Right lobe of liver (tissue), 6 donors: ENCODE data around the gene TSFM. TPM values are rescaled to one million over a fixed set of nuclear protein-coding genes. Genes with fewer than 3 reads are reported as not detected.

Experiments used
- ATAC-seq, 4 donors: fragments of 200-7000 bp; cut with Tn5 transposase; one replicate each; pipeline ENCODE4 v1.9.1; 2020; ENCODE audit warnings: mild to moderate bottlenecking in 4 of 4, moderate library complexity in 4 of 4
- DNase-seq, 3 donors: peaks; one replicate each; pipeline ENCODE4 v3.0.0-alpha.2; 2020
- H3K27ac ChIP-seq, 3 donors: fragments of 200-600 bp; one replicate each; pipeline ENCODE4 v1.8.0; 2022
- H3K27me3 ChIP-seq, 2 donors: fragments of 200-600 bp; one replicate each; pipeline ENCODE4 v1.8.0; 2022
- H3K36me3 ChIP-seq, 4 donors: fragments of 200-600 bp; sonication (generic) in 1 of 4; one replicate each; pipeline versions ENCODE4 v1.5.1 to v1.8.0; 2017 to 2022; ENCODE audit warnings: control low read depth in 1 of 4
- H3K4me1 ChIP-seq, 4 donors: fragments of 200-600 bp; sonication (generic) in 1 of 4; one replicate each; pipeline versions ENCODE4 v1.5.1 to v1.8.0; 2017 to 2022; ENCODE audit warnings: control low read depth in 1 of 4
- H3K4me3 ChIP-seq, 3 donors: fragments of 200-600 bp; one replicate each; pipeline ENCODE4 v1.8.0; 2022
- H3K9me3 ChIP-seq, 4 donors: fragments of 200-600 bp; sonication (generic) in 1 of 4; one replicate each; pipeline versions ENCODE4 v1.5.1 to v1.8.0; 2017 to 2022; ENCODE audit warnings: control low read depth in 1 of 4
- CTCF ChIP-seq, 4 donors: fragments of 200-600 bp in 3 of 4; fragments of 450-650 bp in 1 of 4; IDR thresholded peaks; one replicate each; pipeline versions ENCODE4 v1.5.1 to v1.8.0; 2016 to 2022; ENCODE audit warnings: antibody characterized with exemption in 4 of 4, mild to moderate bottlenecking in 2 of 4
- POLR2A ChIP-seq: fragments of 450-650 bp; IDR thresholded peaks from one replicate; pipeline ENCODE4 v1.6.1; 2017; ENCODE audit warnings: antibody characterized with exemption, mild to moderate bottlenecking
- WGBS: methylation state at CpG from one replicate; pipeline ENCODE4 v1.1.6; 2018; ENCODE audit warnings: low coverage, low lambda C conversion rate; ENCODE audit not compliant: insufficient coverage; ENCODE audit errors: missing lambda C conversion rate; 5-methylcytosine and 5-hydroxymethylcytosine counted together
- intact Hi-C, 2 donors: fragments of 100-400 bp; cut with DNase I; formaldehyde crosslinking; loops; one replicate each; pipeline versions ENCODE4 v1.11.2 to v1.14.1; 2022
- total RNA-seq, 6 experiments: library from RNA; depleted of rRNA in 2 of 6; stranded (reverse); fragments of >200 nt in 2 of 6; fragmentation: NEBNext Ultra II Directional in 3 of 6; extraction: Animal tissue kit (Norgen Biotek cat#: 25700) in 3 of 6; gene quantifications; one replicate each; pipeline versions ENCODE4 v1.1.0 to v1.2.4, GENCODE V29; 2016 to 2023
- donor health status: DM: no; HTN: yes; CAD: no.
- donor health status: DM: no; HTN: no; CAD: no.
- donor health status: DM: no; HTN: no; CAD: no.
- donor health status: DM: no; HTN: yes; CAD: no.
- donor health status: DM: no; HTN: yes; CAD: no.

TSFM gene
- total RNA-seq, 6 experiments from 2014 or later = 25.6 to 40.2 (median 30.9) TPM

GRCh38 chr12:57781801-57782200, 786 bp upstream of the TSFM start:
- 53% methylated on average over 2 of the region's 2 CpGs for WGBS
- intact Hi-C loops = no loop called here
- Histone ChIP-seq H3K36me3 (peaks cover 0 to 18% (median 7%) of the 10 kb centered on the region in 4 donors), H3K27me3 (no peaks in the 10 kb centered on the region), H3K4me3 (no peak overlapping the region), H3K9me3 (no peaks in the 10 kb centered on the region), H3K27ac (no peak overlapping the region), H3K4me1 (peaks cover 0 to 17% (median 0%) of the 10 kb centered on the region in 4 donors)
- TF ChIP-seq CTCF (IDR thresholded peaks at IDR 0.05) = no peak
- TF ChIP-seq POLR2A = no peak
- DNase-seq (no peak), ATAC-seq (no peak)

GRCh38 chr12:57782243-57782607, 362 bp upstream of the TSFM start:
- peaks cover 0 to 22% (median 9%) of the 10 kb centered on the region in 4 donors for H3K36me3 ChIP-seq
- peaks cover 0 to 17% (median 0%) of the 10 kb centered on the region in 4 donors for H3K4me1 ChIP-seq
- H3K27me3 ChIP-seq = no peaks in the 10 kb centered on the region
- 13% methylated on average over 4 of the region's 4 CpGs for WGBS
- ATAC-seq (peak in 2 of 4 donors; percentile 3 to 6), DNase-seq (no peak)
- H3K4me3 ChIP-seq = peak overlapping the region in 1 of 3 donors; percentile 97
- no peaks in the 10 kb centered on the region for H3K9me3 ChIP-seq
- H3K27ac ChIP-seq = no peak overlapping the region
- intact Hi-C loops = no loop called here
- TF ChIP-seq CTCF (IDR thresholded peaks at IDR 0.05) = no peak
- TF ChIP-seq POLR2A = no peak

GRCh38 chr12:57783466-57783801, 847 bp downstream of the TSFM start:
- Histone ChIP-seq H3K4me1 (peaks cover 0 to 17% (median 0%) of the 10 kb centered on the region in 4 donors), H3K36me3 (peaks cover 0 to 27% (median 10%) of the 10 kb centered on the region in 4 donors), H3K9me3 (no peaks in the 10 kb centered on the region), H3K4me3 (peak overlapping the region; percentile 94 to 97 (median 95)), H3K27ac (no peak overlapping the region), H3K27me3 (no peaks in the 10 kb centered on the region)
- no peak for TF ChIP-seq POLR2A
- TF ChIP-seq CTCF (IDR thresholded peaks at IDR 0.05) = no peak
- ATAC-seq (no peak), DNase-seq (no peak)
- intact Hi-C loops = no loop called here
- WGBS = 70% methylated on average over 10 of the region's 12 CpGs

GRCh38 chr12:57783861-57784260, 1.3 kb downstream of the TSFM start:
- Histone ChIP-seq H3K4me3 (no peak overlapping the region), H3K4me1 (peaks cover 0 to 17% (median 0%) of the 10 kb centered on the region in 4 donors), H3K27ac (no peak overlapping the region), H3K36me3 (peaks cover 0 to 27% (median 11%) of the 10 kb centered on the region in 4 donors), H3K9me3 (no peaks in the 10 kb centered on the region), H3K27me3 (no peaks in the 10 kb centered on the region)
- ATAC-seq (no peak), DNase-seq (no peak)
- 91% methylated on average over 11 of the region's 11 CpGs for WGBS
- intact Hi-C loops = no loop called here
- TF ChIP-seq POLR2A (no peak), CTCF (IDR thresholded peaks at IDR 0.05) (no peak)

GRCh38 chr12:57793920-57794319, 11.3 kb downstream of the TSFM start:
- peak in 1 of 4 donors; percentile 56 for ATAC-seq
- 21% methylated on average over 1 of the region's 1 CpG for WGBS
- H3K4me3 ChIP-seq = no peak overlapping the region
- no peak for DNase-seq
- intact Hi-C loops = no loop called here
- H3K36me3 ChIP-seq = peaks cover 0 to 58% (median 21%) of the 10 kb centered on the region in 4 donors
- H3K9me3 ChIP-seq = no peaks in the 10 kb centered on the region
- TF ChIP-seq POLR2A (no peak), CTCF (IDR thresholded peaks at IDR 0.05) (no peak)
- H3K4me1 ChIP-seq = no peaks in the 10 kb centered on the region
- no peak overlapping the region for H3K27ac ChIP-seq
- no peaks in the 10 kb centered on the region for H3K27me3 ChIP-seq
